B cell (primary cell): Measurements from ENCODE around the gene ZNF398.

Experiments
- EZH2 ChIP-seq: IDR thresholded peaks from 2 replicates; pipeline ENCODE4 v1.6.1; 2012; ENCODE audit warnings: borderline replicate concordance, low read depth, mild to moderate bottlenecking, moderate library complexity, low read length; ENCODE audit not compliant: insufficient read depth, poor library complexity, severe bottlenecking
- TF ChIP-seq, protein P1 (sequence below): fragments of 200-600 bp; IDR thresholded peaks from one replicate; pipeline ENCODE4 v1.8.0; 2022; ENCODE audit warnings: antibody characterized with exemption, mild to moderate bottlenecking

DNA sequence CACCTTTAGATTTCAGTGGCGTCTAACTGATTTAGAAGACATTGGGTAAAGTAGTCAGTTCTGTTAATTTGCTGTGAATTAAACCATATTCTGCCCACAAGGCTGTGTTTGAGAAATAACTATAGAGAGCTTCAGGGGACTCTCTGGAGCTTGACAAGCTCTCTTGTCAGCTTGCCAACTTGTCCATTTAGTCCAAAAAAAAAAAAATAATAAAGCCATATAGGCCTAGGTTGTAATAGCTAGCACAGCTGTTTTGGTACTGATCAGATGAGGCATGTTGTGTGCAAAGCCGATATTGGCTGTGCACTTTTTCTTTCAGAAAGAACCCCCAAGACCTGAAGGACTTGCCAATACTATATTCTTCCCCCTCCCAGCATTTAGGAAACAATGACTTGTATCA, 27.9 kb downstream of the ZNF398 start:
- TF ChIP-seq, protein P1, sequence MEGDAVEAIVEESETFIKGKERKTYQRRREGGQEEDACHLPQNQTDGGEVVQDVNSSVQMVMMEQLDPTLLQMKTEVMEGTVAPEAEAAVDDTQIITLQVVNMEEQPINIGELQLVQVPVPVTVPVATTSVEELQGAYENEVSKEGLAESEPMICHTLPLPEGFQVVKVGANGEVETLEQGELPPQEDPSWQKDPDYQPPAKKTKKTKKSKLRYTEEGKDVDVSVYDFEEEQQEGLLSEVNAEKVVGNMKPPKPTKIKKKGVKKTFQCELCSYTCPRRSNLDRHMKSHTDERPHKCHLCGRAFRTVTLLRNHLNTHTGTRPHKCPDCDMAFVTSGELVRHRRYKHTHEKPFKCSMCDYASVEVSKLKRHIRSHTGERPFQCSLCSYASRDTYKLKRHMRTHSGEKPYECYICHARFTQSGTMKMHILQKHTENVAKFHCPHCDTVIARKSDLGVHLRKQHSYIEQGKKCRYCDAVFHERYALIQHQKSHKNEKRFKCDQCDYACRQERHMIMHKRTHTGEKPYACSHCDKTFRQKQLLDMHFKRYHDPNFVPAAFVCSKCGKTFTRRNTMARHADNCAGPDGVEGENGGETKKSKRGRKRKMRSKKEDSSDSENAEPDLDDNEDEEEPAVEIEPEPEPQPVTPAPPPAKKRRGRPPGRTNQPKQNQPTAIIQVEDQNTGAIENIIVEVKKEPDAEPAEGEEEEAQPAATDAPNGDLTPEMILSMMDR: no peak
- TF ChIP-seq EZH2: no peak
